GM12801 (cell line): ENCODE data around the gene HOXC12.

Experiments used
- TF ChIP-seq, protein P1 (sequence below): IDR thresholded peaks from one replicate; pipeline ENCODE4 v1.5.1; 2011; ENCODE audit warnings: control low read depth; ENCODE audit not compliant: insufficient read length; ENCODE audit errors: extremely low read depth

Gene HOXC12

DNA sequence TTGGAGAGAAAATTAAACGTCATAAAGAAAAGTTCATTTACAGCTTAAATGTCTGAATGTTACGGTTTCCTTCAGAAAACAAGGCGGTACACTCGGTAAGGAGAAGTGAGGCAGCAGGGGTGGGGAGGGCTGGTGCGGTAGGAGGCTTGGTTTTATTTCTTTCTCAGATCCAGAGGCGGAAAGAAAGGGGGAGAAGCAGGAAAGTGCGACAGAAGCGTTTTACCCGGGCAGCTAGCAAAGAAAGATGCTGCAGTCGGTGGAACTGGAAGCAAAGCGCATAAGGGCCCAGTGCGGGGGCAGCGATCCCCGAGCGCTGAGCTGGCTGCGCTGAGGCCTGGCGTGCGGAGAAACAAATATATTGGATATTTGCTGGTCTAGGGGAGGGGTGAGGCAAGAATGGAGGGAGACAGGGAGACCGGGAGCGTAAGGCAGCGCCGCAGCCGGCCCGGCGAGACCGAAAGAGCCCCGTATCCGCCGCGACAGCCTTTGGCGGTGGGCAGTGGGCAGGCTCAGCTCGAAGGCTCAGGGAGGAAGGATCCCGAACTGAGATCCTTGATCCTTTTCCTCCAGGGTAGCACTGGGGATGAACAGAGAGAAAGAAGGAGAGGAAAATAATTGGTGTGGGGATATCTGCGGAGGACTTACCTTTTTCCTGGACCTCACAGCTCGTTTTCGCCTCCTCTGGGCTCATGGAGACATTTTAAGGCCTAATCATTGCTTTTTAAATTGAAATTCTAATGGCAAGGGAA lies 11.9 kb downstream of the HOXC12 start:
- TF ChIP-seq, protein P1, sequence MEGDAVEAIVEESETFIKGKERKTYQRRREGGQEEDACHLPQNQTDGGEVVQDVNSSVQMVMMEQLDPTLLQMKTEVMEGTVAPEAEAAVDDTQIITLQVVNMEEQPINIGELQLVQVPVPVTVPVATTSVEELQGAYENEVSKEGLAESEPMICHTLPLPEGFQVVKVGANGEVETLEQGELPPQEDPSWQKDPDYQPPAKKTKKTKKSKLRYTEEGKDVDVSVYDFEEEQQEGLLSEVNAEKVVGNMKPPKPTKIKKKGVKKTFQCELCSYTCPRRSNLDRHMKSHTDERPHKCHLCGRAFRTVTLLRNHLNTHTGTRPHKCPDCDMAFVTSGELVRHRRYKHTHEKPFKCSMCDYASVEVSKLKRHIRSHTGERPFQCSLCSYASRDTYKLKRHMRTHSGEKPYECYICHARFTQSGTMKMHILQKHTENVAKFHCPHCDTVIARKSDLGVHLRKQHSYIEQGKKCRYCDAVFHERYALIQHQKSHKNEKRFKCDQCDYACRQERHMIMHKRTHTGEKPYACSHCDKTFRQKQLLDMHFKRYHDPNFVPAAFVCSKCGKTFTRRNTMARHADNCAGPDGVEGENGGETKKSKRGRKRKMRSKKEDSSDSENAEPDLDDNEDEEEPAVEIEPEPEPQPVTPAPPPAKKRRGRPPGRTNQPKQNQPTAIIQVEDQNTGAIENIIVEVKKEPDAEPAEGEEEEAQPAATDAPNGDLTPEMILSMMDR: no peak

DNA sequence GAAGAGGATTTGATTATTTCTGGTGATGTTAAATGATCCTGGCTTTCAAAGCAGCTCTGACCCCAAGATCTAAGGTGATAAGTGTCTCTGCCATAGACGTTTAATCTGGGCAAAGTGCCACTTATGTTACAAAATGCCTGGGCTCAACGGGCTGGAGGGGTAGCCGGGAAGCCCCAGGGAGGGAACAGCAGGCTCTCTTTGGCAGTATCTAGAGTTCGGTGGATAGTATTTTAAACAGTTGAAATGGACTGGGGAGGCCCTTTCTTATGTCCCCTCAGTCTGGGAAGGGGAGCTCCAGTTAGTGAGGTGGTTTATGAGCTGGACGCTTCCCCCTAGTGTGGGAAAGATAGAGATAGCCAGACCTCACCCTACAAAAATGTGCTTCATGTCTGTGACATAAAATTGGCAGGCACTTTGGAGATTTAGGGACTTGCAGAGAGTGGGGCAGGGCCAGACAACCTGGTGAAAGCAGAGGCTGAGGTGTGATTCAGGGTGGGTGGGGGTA lies 12.8 kb downstream of the HOXC12 start:
- TF ChIP-seq, protein P1: no peak

- TF ChIP-seq, protein P1: no peak
These were observed 13.8 kb downstream of the HOXC12 start for GRCh38 chr12:53968214-53969127.

GRCh38 chr12:53969588-53970259 lies 15.0 kb downstream of the HOXC12 start:
- TF ChIP-seq, protein P1: no peak

- TF ChIP-seq, protein P1: no peak
These were observed 15.7 kb downstream of the HOXC12 start for GRCh38 chr12:53970451-53970850.

GRCh38 chr12:53971129-53971528 lies 16.4 kb downstream of the HOXC12 start:
- TF ChIP-seq, protein P1: no peak

DNA sequence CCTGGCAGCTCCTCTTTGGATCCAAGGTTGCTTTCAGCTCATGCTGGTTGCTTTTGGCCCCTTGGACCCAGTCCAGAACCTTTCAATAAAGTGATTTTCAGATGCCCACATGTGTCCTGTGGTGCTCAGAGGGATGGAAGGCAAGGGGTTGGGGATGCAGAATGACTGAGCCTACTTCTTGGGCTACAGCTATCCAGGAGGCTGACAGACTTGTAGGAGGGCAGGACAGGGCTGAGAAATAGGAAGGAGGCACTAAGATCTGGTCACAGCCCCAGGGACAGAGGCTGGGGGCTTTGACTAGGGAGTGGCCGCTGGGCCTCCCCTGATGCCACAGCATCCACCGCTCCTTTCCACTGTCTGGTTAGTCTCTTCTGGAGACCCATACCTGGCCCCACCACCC lies 17.0 kb downstream of the HOXC12 start:
- TF ChIP-seq, protein P1: no peak
